GM10847 (cell line): Measurements from ENCODE around the gene SLC39A10.

Experiments
- POLR2A ChIP-seq: IDR thresholded peaks from 2 replicates; pipeline ENCODE4 v1.6.1; 2011; ENCODE audit not compliant: insufficient read length; ENCODE audit errors: extremely low read depth

Gene SLC39A10

DNA sequence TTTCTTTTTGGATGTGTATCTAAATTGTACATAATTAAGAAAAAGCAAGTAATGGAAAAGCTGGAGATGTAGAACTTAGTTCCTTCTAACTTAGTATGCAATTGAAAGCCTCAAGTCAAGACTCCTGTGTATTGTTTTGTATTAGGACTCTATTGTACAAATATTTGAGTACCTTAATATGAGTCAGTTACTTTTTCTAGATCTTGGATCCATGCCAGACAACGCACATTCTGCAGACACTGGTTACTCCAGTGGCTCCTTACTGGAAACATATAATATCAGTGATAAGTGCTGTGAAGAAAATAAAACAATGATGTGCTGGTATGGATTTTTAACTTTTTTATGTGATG is 1.5 kb downstream of the SLC39A10 start:
- no peak for TF ChIP-seq POLR2A

DNA sequence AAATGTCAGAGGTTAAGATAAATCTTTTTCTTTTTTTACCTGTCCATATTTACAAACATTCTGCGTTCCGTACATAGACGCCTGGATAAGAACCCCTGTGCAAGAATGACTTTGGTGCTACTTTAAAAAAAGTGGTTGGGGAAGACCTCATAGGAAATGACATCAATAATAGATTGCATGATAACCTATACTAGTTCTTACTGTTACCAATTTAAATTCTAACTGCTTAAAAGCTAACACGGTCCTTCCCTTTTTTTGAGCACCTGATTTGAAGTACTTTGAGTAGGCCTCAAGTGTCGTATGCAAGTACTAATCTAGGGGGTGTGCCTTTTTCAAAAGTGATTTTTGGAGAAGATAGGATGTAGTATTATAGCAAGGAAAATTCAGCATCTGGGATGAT is 2.1 kb downstream of the SLC39A10 start:
- TF ChIP-seq POLR2A, result no peak

DNA sequence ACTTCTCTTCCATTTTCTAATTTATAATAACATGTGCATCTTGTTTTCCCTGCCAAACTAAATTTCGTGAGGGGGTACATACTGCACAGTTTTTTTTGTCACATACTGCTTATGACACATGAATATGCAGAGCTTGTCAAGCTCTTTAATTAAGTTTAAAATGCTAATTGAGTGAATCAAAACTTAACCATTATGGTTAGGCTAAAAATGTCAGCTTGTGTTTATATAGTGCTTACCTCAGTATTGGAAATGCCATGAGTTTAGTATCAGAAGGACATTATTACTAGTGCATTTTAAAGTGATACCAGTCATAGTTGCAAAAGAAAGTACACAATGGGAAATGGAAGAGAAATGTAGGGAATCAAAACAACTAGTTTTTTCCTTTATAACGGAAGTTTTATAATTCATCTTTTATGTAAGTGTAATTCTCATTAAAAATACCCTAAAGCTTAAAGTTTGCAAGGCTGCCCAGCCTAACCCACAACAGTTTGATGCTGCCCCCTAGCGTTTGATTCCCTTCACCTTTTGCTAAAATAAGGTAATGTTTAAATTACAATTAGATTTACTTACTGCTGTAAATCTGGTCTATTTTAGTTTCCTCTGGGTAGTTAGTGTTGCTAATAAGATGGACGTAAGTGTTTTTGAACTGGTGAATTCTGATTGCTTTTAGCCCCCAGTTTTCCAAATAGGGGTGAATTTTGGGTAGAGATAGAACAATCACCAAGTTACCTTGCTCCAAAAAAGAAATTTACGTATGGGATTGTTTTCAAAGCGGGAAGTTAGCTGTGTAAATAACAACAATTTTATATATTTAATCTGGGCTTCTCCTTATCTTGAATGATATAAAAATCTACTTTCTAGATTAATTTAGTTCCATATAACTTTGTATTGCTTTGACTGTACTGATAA is 3.2 kb downstream of the SLC39A10 start:
- no peak for TF ChIP-seq POLR2A

DNA sequence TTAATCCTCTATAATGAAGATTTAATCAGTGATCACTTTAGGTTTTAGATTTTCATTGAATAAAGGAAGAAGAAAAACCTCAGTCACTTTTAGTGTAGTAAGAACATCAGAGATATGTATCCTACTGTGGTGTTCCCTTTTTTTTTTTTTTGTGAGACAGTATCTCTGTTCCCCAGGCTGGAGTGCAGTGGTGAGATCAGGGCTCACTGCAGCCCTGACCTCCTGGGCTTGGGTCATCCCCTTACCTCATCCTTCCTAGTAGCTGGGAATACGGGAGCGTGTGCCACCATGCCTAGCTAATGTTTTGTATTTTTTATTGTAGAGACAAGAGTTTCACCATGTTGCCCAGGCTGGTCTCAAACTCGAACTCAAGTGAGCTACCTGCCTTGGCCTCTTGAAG is 5.1 kb downstream of the SLC39A10 start:
- TF ChIP-seq POLR2A, result no peak

DNA sequence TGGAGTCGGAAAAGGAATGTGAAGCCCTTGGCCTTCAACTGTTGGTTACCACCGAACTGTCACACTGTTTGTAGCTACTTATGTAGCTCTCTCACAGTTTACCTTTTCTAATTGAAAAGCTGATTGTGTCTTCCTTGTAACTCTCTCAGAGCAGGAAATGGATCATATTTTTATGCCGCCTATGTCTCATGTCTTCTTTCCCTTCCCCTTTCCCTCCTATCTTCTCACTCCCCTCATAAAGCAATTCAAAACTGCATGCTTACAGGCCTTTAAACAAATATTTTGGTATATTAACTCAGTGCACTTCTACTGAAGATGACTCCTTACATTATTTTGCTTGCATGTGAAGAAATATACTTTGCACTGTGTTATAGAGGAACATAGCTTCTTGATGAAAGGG is 6.0 kb downstream of the SLC39A10 start:
- TF ChIP-seq POLR2A, result no peak

DNA sequence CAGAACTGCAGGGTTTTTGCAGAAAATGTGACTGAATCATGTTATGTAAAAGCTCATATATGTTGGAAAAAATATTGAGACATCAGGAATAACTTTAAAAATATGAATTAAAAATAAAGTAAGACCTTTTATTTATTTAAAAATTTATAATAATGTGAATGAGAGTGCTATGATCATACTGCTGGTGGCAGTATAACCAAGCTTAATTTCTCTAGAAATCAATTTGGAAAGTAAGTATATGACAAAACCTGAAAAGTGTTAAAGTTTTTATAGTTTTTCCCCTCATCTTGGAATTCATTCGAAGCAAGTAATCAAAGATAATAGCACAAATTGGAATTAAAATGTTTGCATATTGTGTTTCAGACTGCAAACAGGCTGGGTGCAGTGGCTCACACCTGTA is 7.5 kb downstream of the SLC39A10 start:
- no peak for TF ChIP-seq POLR2A

DNA sequence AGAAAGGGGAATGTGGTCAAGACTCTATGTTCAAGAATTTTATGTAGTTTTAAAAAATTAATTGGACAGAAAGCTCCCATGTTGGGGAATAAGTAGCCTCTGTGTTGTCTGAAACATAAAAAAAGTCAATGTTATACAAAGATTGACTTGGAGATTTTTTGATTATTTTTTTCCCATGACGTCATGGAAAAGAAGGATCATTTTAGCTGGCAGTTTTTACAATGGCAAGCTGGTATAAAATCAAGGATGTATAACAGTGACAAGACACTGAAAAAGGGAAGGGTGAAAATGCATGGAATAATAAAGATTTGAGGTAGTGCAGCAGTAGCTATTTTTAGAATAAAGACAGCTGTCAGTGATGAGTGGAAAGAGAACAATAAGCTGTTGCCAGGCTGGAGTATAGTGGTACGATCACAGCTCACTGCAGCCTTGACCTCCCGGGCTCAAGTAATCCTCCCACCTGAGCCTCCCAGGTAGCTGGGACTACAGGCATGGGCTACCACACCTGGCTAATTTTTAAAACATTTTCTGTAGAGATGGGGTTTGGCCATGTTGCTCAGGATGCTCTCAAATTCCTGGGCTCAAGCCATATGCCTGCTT is 9.2 kb downstream of the SLC39A10 start:
- TF ChIP-seq POLR2A, result no peak

DNA sequence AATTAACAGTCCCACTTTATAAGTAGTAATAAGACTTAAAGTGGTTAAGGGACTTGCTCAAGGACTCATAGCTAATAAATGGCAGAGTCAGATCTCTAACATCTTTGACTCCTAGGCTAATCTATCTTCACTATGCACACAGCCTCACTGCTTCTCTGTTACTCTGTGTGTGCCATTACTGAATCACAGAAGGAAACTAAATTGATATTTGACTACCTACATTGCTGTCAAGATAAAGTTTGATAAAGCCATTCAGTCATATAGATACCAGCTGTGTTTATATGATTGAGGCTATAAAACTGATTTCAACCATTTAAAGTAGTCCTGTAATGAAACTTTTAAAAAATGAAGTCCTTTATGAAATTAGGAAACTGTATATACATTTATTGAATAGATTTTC is 10.9 kb downstream of the SLC39A10 start:
- no peak for TF ChIP-seq POLR2A

DNA sequence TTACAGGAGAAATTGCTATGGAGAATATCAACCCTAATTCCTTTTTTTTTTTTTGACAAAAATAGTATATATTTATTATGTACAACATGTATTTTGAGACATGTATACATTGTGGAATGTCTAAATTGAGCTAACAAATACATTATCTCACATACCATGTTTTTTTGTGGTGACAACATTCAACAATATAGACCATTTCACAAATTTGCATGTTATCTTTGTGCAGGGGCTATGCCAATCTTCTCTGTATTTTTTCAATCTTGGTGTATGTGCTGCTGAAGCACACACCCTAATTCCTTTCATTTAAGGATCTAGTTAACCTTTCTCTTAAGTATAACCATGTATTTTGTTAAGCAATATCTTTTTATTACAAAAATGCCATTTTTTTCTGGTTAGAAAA is 13.2 kb downstream of the SLC39A10 start:
- no peak for TF ChIP-seq POLR2A

DNA sequence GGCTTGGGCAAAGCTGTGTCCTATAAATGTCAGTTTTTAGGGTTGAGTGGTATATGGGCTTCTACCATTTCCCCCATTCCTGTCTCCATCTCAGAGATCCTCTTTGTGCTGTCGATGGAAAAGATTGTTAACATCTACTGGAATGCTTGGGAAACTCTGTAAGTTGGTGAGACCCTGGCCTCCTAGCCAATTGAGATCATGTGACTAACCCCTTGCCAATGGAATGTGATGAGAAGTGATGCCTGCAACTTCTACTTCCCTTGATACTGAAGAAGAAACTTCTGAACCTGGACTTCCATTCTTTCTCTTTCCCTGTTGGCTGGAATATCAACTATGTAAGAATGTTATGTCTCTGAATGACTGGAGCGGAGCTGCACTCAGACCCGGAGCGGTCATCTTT is 14.5 kb downstream of the SLC39A10 start:
- TF ChIP-seq POLR2A, result no peak

DNA sequence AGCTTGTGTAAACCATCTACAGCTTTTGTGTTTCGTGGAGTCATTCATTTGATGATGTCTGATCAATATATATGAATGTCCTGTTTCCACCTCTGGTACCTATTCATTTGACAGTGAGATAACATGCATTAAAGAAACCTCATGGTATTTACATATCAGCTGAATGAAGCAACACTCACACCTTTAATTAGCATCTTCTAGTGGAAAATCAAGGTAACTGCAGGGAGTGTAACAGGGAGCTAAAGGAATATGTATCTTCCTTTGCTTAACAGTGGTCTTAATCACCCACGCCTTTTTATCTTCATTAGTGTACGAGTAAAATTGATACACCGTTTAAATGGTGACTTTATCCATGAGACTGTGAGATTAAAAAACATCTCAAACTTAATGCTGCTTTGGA is 15.6 kb downstream of the SLC39A10 start:
- no peak for TF ChIP-seq POLR2A

DNA sequence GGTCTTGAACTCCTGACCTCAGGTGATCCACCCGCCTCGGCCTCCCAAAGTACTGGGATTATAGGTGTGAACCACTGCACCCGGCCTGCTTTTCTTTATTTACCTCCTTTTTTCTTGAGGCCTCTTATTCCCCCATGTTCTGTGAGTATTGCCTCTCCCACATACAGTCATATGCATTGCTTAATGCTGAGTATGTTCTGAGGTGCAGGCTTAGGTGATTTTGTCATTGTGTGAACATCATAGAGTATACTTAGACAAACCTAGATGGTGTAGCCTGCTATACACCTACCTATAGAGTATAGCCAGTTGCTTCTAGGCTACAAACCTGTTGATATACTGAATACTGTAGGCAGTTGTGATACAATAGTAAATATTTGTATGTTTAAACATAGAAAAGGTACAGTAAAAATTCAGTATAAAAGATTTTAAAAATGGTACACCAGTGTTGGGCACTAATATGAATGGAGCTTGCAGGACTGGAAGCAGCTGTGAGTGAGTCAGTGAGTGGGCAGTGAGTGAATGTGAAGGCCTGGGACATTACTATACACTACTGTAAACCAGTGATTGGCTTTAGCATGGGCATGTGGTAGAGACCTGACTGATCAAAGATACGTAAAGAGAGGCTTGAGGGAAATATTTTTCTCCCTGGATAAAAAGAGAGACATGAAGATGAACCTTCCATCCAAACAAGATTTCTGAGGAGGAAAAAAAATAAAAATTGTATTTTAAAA is 17.6 kb downstream of the SLC39A10 start:
- no peak for TF ChIP-seq POLR2A

DNA sequence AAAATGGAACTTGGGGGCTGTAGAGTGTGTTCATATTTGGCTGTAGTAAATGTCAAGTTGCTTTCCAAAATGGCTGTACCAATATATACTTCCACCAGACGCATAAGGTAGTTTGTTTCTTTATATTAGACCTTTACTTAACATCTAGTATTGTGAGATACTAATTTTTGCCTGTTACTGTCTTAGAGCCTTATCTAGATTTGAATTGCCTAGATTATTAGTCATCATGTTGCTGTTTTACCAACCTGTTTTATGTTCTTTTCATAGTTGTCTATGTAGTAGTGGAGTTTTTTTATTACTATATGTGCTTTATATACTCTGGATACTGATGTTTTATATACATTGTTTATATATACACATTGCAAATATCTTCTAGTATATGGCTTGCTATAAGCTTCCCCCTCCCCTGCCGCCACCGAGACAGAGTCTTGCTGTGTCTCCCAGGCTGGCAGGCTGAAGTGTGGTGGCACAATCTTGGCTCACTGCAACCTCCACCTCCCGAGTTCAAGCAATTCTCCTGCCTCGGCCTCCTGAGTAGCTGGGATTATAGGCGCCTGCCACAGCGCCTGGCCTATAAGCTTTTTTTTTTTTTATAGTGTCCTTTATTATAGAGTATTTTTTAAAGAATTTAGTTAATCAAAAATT is 18.9 kb downstream of the SLC39A10 start:
- no peak for TF ChIP-seq POLR2A

DNA sequence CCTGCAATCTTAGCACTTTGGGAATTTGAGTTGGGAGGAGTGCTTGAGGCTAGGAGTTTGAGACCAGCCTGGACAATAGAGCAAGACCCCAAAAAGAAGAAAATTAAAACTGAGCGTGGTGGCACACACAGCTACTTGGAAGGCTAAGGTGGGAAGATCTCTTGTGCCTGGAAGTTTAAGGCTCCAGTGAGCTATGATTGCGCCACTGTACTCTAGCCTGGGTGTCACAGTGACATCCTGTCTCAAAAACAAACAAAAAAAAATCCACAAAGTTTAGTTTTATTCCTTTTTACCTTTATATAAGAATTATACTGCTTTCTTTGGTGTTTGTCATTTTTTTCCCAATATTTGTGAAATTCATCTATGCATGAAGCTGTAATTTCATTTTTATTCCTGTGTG is 20.3 kb downstream of the SLC39A10 start:
- no peak for TF ChIP-seq POLR2A

DNA sequence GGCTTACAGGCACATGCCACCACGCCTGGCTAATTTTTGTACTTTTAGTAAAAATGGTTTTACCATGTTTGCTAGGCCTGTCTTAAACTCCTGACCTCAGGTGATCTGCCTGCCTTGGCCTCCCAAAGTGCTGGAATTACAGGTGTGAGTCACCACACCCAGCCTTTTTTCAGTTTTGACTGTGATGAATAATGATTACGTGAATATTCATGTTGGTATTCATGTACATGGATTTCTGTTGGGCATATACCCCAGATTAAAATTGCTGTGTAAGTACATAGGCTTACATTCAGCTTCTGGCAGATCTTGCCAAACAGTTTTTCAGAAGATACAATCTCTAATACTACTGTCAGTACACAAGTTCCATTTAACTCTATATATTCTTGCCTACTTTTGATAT is 20.9 kb downstream of the SLC39A10 start:
- no peak for TF ChIP-seq POLR2A

DNA sequence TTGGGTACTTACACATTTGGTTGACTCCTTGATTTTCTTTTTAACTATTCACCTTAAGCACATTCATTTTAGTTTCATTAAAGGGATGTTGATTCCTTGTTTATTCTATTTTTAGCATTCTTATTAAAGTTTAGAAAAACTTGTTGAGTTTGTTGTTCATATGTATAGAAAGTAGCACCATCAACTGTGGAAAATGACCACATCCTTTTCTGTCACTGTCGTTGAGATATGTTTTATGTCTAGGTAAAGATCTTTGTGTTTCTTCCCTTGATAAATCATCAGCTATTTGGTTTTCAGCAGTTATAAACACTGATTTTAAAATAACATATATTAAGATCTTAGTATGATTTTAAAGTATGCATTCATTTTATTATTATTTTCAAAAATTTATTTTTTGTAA is 25.1 kb downstream of the SLC39A10 start:
- TF ChIP-seq POLR2A, result no peak

DNA sequence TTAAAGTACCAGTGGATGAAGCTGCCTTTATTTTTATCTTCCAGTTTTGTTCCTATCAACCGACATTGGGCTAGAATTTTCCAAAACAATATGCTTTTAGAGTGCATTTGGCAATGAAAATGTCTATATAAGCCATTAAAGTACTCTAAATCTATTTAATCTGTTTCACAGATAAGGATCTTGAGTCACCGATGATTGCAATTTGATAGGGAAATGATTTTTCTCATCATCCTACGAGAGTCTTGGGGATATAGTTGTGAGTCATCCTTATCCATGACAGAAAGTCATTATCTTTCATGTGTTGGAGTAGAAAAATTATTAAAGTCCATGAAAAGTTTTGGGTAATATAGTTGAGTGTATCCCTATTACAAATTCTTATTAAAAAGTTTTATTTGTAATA is 26.1 kb downstream of the SLC39A10 start:
- TF ChIP-seq POLR2A, result no peak
